DMS 273 (cell line): ENCODE data around the gene MAPK4.
"Not testable (repeated sequence)": the region's sequence is repeated elsewhere in the genome, so short reads cannot be mapped to it uniquely, and the experiment has no call there.

Experiments
- DNase-seq: peaks from one replicate; lab custom pipeline; 2025; ENCODE audit not compliant: unreplicated experiment; lab: John Stamatoyannopoulos, UW

The MAPK4 gene

DNA sequence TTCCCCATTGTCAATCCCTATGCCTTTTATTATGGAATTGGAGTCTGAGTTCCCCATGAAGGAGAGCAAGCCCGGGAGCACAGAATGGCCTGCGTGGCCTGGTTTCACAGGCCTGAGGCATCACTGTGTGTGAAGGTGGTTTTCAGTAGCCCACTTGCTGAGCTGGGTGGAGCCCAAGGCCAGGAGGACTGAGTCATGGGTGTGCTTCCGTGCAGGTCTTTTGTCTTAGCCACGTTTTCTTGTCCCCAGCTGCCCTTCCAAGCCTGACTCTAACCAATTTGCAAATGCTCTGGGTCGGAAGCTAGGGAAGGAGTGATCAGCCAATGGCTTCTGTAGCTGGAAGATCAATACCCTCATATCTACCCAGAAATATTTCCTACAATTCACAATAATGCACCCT, 119.2 kb downstream of the MAPK4 start:
- no peak for DNase-seq

DNA sequence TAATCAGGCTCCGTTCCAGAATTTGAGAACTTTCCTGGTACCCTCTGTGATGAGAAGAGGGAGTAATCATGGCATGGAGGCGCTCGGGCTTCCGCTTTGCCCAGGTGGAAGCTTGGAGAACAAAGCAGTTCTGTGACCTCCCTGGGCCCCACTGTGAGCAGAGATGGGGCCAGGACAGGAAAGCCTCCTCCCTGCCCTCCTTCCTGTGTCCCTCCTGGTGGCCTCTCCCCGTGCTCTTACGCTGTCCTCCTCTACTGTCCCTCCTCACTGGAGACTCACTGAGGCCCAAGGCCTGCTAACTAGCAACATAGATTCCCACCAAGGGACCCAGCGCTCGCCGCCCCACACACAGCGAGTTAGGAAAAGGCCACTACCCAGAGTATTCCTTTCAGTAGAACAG, 119.8 kb downstream of the MAPK4 start:
- no peak for DNase-seq

DNA sequence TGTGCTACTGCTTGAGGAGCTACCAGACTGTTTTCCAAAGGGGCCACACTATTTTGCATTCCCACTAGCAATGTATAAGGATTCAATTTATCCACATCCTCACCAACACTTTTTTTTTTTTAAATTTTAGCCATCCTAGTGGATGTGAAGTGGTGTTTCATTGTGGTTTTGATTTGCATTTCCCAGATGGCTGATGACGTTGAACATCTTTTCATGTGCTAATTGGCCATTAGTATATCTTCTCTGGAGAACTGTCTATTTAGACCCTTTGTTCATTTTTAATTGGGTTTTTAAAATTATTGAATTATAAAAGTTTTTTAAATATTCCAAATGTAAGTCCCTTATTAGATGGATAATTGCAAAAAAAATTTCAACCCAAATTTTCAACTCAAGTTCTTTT, 121.1 kb downstream of the MAPK4 start:
- no peak for DNase-seq

DNA sequence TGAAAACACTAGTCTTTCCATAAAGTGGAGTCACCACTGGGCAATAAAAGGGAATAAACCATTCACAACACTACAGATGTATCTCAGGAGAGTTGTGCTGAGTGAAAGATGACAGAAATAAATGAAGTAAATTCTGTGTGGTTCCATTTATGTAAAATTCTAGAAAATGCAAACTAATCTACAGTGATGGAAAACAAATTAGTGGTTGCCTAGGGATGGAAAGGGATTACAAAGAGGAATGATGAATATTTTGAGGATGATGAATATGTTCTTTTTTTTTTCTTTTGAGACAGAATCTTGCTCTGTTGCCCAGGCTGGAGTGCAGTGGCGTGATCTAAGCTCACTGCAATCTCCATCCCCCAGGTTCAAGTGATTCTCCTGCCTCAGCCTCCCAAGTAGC, 123.0 kb downstream of the MAPK4 start:
- DNase-seq = no peak

DNA sequence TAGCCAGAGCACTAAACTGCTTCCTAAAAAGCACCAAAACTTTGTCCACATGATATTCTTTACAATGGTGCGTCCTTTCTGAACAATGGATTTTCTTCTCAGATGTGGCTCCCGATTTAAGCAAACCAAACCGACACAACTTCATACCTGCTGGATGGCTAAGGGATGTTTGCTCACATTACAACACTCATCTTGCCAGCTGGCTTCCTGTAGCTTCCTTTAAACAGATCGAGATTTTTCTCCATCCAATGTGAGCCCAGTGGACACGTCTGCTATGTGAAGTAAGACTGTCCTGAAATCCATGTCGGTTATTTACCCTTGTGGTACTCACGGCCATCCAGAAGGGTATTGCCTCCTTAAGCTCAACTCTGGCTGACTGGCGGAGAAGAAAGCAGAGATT, 126.5 kb downstream of the MAPK4 start:
- no peak for DNase-seq

DNA sequence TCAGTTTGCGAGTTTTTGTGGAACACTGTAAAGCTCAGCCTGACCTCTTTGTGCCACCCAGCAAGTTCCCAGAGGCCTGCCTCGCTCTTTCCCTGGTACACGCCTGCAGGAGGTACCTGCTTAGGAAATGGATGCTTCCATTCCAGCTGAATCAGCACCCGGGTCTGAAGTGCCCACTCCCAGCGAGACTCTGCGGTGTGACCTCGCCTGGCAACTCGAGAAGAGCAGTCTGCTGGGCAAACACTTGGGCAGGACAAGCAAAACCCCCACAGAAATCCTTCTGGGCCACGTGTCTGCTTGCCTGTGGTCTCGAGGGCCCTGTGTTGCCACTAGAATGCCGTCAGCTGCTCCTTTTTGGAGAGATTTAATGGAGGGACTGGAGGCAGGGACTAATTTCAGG, 127.6 kb downstream of the MAPK4 start:
- no peak for DNase-seq

DNA sequence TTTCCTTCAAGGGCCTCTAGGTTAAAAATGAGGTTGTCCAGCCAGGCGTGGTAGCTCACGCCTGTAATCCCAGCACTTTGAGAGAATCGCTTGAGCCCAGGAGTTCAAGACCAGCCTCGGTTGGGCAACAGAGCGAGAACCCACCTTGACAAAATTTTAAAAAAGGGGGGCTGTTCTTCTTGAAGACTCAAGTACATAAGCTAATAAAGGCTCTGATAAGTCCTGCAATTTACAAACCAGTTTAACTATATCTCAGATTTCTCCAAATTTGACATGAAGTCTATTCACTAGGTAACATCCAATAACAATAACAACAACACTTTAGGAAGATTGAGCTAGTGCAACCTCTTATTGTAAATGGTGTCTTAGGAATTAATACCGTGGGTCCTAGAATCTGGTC, 129.7 kb downstream of the MAPK4 start:
- DNase-seq = no peak

DNA sequence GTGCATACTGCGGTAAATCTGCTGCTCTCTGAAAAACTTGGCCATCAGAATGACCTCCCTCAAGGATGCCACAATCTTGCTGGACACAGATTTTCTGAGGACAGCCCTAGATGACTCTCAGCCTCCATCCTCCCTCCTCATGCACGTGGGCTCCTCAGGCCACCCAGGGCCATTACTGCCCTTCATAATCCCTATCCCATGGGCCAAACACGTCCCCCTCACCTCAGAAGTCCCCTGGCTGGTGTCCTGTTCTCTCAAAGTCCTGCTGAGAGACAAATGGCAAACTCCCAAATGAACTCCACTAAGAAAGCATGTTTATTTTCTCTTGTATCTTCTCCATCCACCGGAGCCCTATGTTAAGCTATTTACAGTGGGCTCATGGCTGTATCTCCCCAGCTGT, 134.3 kb downstream of the MAPK4 start:
- DNase-seq = no peak

DNA sequence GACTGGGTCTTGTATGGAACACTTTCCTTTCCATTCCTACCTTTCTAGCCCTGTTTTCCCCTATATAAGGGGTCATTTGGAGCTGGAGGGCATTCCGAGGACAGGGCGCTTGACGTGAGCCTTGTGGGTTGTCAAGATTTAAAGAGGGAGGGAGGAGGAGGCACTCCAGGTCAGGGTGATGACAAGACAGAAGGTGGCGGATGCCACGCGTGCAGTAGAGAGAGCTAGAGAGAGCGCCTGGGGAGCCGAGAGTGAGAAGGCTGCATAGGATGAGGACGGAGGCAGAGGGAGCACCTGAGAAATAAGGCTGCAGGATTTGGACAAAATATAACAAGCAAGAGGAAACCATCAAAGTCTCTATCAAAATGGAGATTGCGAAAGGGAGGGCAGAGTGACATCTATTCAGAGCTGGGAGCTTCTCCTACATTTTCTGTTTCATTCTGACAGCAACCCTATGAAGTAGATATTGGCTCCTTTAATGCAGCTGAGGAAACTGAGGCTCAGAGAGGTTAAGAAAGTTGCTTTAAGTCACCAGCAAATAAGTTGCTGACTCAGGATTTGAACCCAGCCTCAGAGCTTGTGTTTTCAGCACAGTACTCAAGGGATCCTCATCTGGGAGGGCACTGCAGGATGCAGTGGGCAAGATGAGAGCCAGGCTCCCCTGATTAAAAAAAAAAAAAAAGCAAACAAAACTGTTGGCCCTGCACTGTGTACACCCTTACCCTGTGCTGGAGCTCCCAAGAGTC, 135.7 kb downstream of the MAPK4 start:
- no peak for DNase-seq

DNA sequence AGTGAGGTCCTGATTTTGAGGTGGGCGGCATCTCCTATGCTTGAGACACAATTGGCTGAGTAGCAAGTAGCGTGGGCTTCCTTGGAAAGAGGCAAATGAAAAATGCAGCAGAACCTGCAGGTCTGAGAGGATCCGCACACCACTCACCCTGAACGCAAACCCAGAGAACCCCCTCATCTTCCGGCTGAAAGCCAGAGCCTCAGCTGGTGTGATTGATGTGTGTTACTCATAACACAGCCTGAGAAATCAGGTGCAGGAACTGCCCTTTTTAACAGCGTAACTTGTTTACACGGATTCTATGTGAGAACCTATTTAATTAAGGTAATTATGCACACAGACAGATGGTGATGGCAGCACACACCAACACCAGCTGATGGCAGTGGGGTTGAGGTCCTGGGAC, 136.5 kb downstream of the MAPK4 start:
- DNase-seq = peak; percentile 63

DNA sequence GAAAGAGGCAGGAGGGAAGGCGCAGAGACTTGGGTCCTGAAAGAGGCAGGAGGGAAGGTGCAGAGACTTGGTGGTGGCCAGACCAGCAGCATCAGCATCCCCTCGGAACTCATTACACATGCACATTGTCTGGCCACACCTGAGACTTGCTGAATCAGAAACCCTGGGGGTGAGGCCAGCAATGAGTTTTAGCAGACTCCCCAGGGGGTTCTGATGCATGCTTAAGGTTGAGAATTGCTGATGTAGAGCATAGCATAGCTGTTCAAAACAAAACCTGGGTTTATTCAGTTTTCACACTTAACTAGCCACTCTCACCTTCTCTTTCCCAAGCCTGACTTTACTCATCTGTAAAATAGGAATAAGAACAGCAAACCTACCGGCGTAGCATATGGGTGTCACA, 137.0 kb downstream of the MAPK4 start:
- DNase-seq = no peak

DNA sequence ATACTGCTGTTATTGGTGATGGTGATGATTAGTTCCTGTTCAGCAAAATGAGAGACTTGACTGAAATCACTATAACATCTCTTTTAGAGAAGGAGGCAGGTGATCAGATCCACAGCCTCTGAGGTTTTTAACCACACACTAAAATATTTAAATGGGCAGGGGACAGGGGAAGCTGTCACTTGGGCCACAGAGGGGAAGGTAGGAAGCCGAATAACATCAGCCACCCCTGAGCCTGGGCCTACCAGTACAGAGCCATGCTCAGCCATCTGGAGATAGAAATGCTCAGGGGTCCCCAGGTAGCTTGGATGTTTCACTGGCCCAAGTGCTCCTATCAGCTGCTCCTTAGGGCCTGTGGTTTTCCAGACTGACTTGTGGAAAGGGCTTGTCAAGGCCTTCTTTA, 137.6 kb downstream of the MAPK4 start:
- no peak for DNase-seq

DNA sequence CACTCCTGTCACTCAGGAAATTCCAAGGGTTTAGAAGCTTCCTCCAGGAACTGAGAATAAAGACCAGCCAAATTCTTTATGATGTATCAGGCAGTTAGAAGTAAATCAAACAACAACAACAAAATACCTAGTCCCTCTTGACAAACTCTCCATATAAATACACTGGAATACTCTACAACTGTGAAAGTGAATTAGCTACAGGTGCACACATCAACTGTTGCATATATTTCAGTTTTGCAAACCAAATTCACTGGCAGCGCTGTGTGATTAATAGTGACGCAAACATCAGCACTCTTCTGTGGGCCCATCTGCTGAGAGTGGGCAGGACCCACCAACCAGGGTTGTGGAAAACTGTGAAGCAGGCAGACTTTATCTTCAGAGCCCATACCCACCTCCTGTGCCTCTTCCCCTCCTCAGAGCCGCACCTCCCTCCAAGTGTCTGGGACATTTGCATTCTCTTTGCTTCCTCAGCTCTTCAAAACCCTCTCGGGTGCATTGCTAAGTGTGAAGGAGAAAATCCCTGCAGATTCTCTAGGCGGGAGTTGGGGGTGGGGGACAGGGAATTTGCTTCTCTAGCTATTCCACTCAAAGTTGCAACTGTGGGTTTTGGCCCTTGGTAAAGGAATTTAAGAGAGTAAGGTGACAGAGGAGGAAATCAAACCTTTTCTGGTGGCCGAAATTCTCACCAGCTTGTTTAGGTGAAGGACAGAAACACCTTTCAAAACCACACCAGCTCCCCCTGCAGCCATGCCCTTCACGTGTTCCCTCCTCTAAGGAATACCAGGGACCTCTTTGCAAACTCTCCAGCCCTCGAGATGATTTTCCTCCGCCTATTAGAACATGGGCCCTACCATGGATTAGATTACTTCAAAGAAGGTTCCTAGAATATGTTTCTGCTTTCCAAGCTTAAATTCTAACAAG, 140.6 kb downstream of the MAPK4 start:
- no peak for DNase-seq

DNA sequence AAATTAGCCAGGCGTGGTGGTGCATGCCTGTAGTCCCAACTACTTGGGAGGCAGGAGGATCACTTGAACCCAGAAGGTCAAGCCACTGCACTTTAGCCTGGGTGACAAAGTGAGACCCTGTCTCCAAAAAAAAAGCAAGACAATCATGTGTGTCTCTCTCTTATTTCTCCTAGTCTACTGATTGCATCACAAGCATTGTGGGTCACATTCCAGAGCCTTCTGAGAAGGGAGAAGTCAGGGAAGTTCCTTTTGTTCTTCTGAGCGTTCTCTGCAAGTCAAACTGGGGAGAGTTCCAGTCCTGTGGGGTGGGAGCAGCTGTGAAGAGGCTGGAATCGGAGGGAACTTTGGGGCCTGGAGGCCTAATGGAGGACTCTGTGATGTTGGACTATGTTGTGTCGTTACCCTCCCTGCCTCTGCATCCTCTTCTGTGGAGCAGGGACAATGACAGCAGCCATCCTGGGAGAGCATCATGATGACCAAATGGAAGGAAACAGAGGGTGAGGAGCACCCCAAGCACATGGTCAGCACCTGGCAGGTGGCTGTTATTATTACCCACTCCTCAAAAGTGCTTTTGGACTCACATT, 144.6 kb downstream of the MAPK4 start:
- no peak for DNase-seq

DNA sequence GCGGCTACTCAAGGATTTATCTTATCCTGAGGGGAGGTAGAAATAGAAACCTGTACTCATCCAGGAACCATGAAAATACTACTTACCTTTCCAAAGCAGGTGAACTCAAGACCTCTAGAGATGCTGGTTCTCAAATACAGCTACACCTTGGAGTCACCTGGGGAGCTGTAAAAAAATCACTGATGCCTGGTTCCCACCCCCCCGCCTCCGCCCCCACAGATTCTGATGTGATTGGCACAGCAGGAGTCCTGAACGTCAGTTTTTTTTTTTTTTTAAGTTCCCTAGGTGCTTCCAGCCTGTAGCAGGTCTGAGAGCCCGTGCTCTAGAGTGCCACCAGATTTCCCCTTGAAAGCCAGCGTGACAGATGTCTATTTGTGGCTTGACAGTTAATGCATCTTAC, 146.3 kb downstream of the MAPK4 start:
- DNase-seq = no peak

DNA sequence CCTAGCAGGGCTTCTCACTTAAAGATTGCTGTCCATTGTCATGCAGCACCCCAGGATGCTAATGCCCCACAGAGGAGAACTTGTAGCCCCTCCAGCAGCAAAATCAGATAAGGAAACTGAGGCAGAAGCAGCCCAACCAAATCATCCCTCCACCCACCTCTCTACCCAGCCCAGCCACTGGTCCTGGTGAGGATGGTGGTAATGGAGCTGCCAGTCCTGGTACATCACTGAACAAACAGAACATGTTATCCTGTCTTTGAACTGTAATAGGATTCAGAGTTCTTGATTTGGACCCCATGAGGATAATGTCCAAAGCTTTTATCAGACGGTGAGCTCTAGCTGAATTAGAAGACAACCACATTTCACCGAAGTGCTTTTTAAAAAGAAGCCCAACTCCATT, 146.8 kb downstream of the MAPK4 start:
- no peak for DNase-seq

DNA sequence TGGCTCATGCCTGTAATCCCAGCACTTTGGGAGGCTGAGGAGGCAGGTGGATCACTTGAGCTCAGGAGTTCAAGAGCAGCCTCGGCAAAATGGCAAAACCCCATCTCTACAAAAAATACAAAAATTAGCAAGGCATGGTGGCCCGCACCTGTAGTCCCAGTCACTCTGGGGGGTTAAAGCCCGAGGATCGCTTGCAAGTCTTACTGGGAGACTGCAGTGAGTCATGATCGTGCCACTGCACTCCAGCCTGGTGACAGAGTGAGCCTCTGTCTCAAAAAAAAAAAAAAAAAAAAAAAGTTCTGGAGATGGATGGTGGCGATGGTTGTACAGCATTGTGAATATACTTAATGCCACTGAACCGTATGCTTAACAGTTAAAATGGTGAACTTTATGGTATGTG, 147.4 kb downstream of the MAPK4 start:
- not testable (repeated sequence) for DNase-seq

DNA sequence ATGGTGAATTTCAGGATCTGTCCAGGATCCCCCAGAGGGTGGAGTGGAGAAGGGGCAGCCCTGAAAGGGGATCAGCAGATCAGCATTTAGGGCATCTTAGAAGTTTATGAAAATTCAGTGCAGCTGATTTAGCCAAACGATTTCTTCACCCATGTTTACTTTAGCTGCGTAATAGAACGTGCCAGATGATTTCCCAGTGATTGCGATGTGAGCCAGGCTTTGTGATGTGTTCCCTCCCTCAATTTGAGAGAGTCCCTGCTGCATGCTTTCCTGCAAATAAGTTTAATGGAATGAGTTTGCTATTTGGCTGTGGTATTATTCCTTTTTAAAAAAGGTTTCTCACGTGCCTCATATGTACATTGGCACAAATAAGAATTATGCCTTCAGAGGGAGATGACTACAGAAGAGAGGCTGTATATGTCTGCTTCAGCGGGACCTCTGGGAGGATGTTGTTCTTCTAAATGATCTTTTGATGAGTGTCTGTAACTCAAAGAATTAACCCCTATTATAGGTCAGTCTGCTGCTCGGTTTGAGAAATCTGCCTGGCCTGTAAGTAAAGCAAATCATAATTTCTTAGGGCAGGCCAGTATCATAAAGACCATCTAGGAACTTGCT, 148.1 kb downstream of the MAPK4 start:
- no peak for DNase-seq

DNA sequence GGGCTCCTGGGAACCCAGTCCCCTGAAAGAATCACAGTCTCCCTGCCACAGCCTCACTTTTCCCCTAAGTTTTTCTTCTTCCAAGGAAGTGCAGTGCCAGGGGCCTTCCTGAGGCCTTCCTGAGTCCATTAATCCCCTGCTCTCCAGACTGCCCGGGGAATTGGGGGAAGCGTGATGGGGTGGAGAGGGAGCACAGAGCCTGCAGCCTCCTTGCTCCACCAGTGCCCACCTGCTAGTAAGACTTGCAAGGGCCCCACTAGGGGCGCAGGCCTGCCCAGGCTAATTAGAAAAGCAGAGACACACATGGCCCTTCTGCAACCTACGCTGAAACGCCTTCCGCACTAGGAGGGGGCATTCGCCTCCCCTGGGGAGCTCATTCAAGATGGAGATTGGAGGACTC, 149.3 kb downstream of the MAPK4 start:
- peak; percentile 30 for DNase-seq

DNA sequence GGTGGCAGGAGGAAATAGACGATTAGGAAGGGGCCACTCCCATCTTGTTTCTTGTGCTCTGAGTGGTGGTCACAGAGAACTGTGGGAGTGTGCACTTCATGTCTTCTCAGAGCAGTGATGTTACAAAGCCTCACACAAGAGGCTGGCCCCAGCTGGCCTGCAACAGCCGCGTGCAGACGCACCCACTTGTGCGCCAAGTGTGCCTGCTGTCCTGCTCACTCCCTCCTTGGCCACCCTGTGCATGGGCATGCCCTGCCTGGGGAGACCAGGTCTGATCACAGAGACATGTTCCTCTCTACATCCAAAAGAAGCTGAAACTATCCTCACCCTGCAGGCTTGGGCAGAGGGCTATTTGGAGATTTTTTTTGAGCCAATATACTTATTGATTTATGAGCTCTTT, 151.5 kb downstream of the MAPK4 start:
- DNase-seq = peak; percentile 74

DNA sequence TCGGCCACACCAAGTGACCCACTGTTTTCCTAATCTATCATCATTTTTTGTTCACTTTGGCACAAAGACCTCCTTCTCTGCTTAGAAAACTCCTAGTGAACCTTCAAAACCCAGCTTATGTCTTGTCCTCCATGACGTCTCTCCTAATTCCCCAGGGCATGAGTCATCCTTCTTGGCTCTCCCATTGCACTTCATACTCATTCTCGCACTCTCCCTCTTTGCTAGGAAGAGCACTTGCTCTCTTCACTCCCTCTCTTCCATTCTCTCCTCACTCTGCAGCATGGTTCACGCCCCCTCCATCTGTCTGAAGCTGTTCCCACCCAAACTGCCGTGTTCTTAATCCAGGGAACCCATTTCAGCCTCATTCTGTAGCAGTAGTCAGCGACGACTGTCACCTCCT, 156.0 kb downstream of the MAPK4 start:
- peak; percentile 15 for DNase-seq

DNA sequence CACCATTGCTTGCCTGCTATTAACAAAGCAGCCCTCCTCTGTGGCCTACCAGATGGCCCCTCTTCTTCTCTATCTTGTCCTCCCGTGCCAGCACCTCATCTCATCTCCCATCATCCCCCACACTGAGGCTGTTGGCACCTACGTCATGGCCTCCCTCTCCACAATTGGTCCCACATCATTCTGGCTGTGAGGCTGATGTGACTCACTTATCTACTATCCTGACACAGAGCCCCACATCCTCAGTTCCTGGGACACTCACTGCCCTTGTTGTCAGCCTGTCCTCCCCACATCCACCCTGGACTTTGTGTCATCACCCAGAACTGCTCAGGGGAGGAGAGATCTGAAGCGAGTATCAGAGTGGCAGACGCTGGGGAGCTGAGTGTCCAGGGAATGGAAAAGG, 157.0 kb downstream of the MAPK4 start:
- DNase-seq = no peak
